Stomach (tissue), 9 donors: Measurements from ENCODE around the gene ERFL. TPM values are rescaled to one million over a fixed set of nuclear protein-coding genes. Genes with fewer than 3 reads are reported as not detected.

Source experiments
- DNase-seq, 2 donors: peaks; one replicate each; pipeline versions ENCODE4 v3.0.0 to v3.0.0-alpha.2; 2013 to 2019
- H3K27ac ChIP-seq, 5 donors: fragments of 200-600 bp in 4 of 5; sonication (generic) in 4 of 5; one replicate each; pipeline ENCODE4 v1.5.1; 2013 to 2019; ENCODE audit warnings: mild to moderate bottlenecking in 1 of 5, moderate library complexity in 1 of 5
- H3K27me3 ChIP-seq, 3 donors: fragments of 200-600 bp; sonication (generic); one replicate each; pipeline ENCODE4 v1.5.1; 2017 to 2019; ENCODE audit warnings: mixed run types in 1 of 3
- H3K36me3 ChIP-seq, 4 donors: fragments of 200-600 bp; sonication (generic); 1 replicate in 3 of 4; 2 replicates in 1 of 4; pipeline ENCODE4 v1.5.1; 2016 to 2019
- H3K4me1 ChIP-seq, 4 donors: fragments of 200-600 bp; sonication (generic); one replicate each; pipeline ENCODE4 v1.5.1; 2016 to 2019
- H3K4me3 ChIP-seq, 4 donors: fragments of 200-600 bp; sonication (generic) in 3 of 4; one replicate each; pipeline ENCODE4 v1.5.1; 2016 to 2019; ENCODE audit warnings: mild to moderate bottlenecking in 1 of 4
- H3K9me3 ChIP-seq, 4 donors: fragments of 200-600 bp; sonication (generic); one replicate each; pipeline ENCODE4 v1.5.1; 2016 to 2019
- CTCF ChIP-seq, 7 experiments: fragments of 450-650 bp in 4 of 7; fragments of 200-600 bp in 3 of 7; sonication (generic) in 3 of 7; IDR thresholded peaks; one replicate each; pipeline ENCODE4 v1.5.1; 2016 to 2019; ENCODE audit warnings: antibody characterized with exemption in 7 of 7, control low read depth in 2 of 7, mild to moderate bottlenecking in 1 of 7
- EP300 ChIP-seq: sonication (generic); formaldehyde crosslinking; IDR thresholded peaks from one replicate; pipeline ENCODE4 v1.6.1; 2017; ENCODE audit warnings: antibody characterized with exemption
- POLR2A ChIP-seq, 4 donors: fragments of 450-650 bp; IDR thresholded peaks; one replicate each; pipeline ENCODE4 v1.6.1; 2016; ENCODE audit warnings: antibody characterized with exemption in 4 of 4, control low read depth in 2 of 4, mild to moderate bottlenecking in 1 of 4, moderate library complexity in 1 of 4
- POLR2AphosphoS5 ChIP-seq, 3 donors: sonication (generic); formaldehyde crosslinking; IDR thresholded peaks; one replicate each; pipeline ENCODE4 v1.6.1; 2016; ENCODE audit warnings: antibody characterized with exemption in 3 of 3
- WGBS, 5 donors: extraction: QIAGEN DNeasy Blood & Tissue Kit in 3 of 5; methylation state at CpG; one replicate each; pipeline versions ENCODE4 v1.1.5 to v1.1.7; 2013 to 2018; 5-methylcytosine and 5-hydroxymethylcytosine counted together
- intact Hi-C: fragments of 100-400 bp; cut with DNase I; formaldehyde crosslinking; loops from one replicate; pipeline ENCODE4 v1.15.1; 2023; ENCODE audit warnings: low total_unique reads
- polyA plus RNA-seq, 3 donors: library from polyadenylated mRNA; stranded (reverse); fragments of 200-250 nt; gene quantifications; one replicate each; pipeline ENCODE4 v1.2.3, GENCODE V29; 2013
- total RNA-seq, 5 donors: library from RNA; depleted of rRNA; stranded (reverse); fragments of >200 nt; gene quantifications; one replicate each; pipeline versions ENCODE4 v1.1.0 to v1.2.3, GENCODE V29; 2014 to 2016
- donor health status: healthy with polysubstance abuse.
- donor health status: Bipolar disorder and iron deficiency.
- donor health status: healthy.

The ERFL gene
- total and polyA plus RNA-seq, 8 donors, result 0.25 TPM; not detected in 7

- H3K27me3 ChIP-seq, result peaks cover 7 to 63% (median 49%) of the 10 kb centered on the region in 3 donors
- intact Hi-C loops, result no loop called here
These were observed 17.0 kb downstream of the ERFL start for GRCh38 chr19:41910992-41911888.

GRCh38 chr19:41910240-41910991 is 17.8 kb downstream of the ERFL start:
- no peak overlapping the region for H3K27ac ChIP-seq
- 44 to 56% (median 49%) methylated on average over 11 to 12 of the region's 12 CpGs for WGBS, 5 donors
- intact Hi-C loops, result no loop called here
- no peak for TF ChIP-seq EP300
- no peak for TF ChIP-seq POLR2A (IDR thresholded peaks at IDR 0.05)
- no peak for TF ChIP-seq CTCF (IDR thresholded peaks at IDR 0.05)
- TF ChIP-seq POLR2AphosphoS5 (IDR thresholded peaks at IDR 0.05), result no peak
- H3K27me3 ChIP-seq, result peaks cover 7 to 55% (median 42%) of the 10 kb centered on the region in 3 donors
- H3K9me3 ChIP-seq, result no peaks in the 10 kb centered on the region
- H3K36me3 ChIP-seq, result peaks cover 13 to 35% (median 26%) of the 10 kb centered on the region in 4 donors
- H3K4me1 ChIP-seq, result peaks cover 5 to 34% (median 27%) of the 10 kb centered on the region in 4 donors
- no peak for DNase-seq
- H3K4me3 ChIP-seq, result no peak overlapping the region

More at GRCh38 chr19:41910992-41911888, 17.0 kb downstream of the ERFL start:
- Histone ChIP-seq H3K9me3 (no peaks in the 10 kb centered on the region), H3K27ac (no peak overlapping the region), H3K36me3 (peaks cover 4 to 27% (median 18%) of the 10 kb centered on the region in 4 donors), H3K4me1 (peaks cover 5 to 31% (median 25%) of the 10 kb centered on the region in 4 donors), H3K4me3 (no peak overlapping the region)
- TF ChIP-seq EP300 (no peak), CTCF (IDR thresholded peaks at IDR 0.05) (no peak), POLR2AphosphoS5 (IDR thresholded peaks at IDR 0.05) (no peak), POLR2A (IDR thresholded peaks at IDR 0.05) (no peak)
- DNase-seq, result no peak
- 42 to 66% (median 49%) methylated on average over 12 to 13 of the region's 13 CpGs for WGBS, 5 donors

GRCh38 chr19:41909706-41910105 is 18.5 kb downstream of the ERFL start:
- TF ChIP-seq POLR2AphosphoS5 (IDR thresholded peaks at IDR 0.05), result no peak
- no peak for TF ChIP-seq CTCF (IDR thresholded peaks at IDR 0.05)
- TF ChIP-seq EP300, result no peak
- no peak for TF ChIP-seq POLR2A (IDR thresholded peaks at IDR 0.05)
- peaks cover 7 to 48% (median 35%) of the 10 kb centered on the region in 3 donors for H3K27me3 ChIP-seq
- no peak for DNase-seq
- no peak overlapping the region for H3K27ac ChIP-seq
- 53 to 77% (median 64%) methylated on average over 13 of the region's 13 CpGs for WGBS, 5 donors
- intact Hi-C loops, result no loop called here
- H3K4me1 ChIP-seq, result peaks cover 5 to 35% (median 28%) of the 10 kb centered on the region in 4 donors
- H3K9me3 ChIP-seq, result no peaks in the 10 kb centered on the region
- no peak overlapping the region for H3K4me3 ChIP-seq
- H3K36me3 ChIP-seq, result peaks cover 17 to 42% (median 33%) of the 10 kb centered on the region in 4 donors
